Mammary epithelial cell (primary cell): ENCODE results near the gene TACR1.

Source experiments
- EZH2 ChIP-seq: IDR thresholded peaks from 2 replicates; pipeline ENCODE4 v1.6.1; 2012; ENCODE audit warnings: low read length, inconsistent platforms, borderline replicate concordance
- TF ChIP-seq, protein P1 (sequence below), 2 donors: IDR thresholded peaks in 1 of 2; conservative IDR thresholded peaks in 1 of 2; 2 replicates each; pipeline ENCODE4 v1.5.1; 2011 to 2012; ENCODE audit warnings: inconsistent platforms in 2 of 2, low read length in 2 of 2, mild to moderate bottlenecking in 2 of 2, control low read depth in 1 of 2, low read depth in 1 of 2; ENCODE audit not compliant: insufficient read depth in 1 of 2; ENCODE audit errors: extremely low read depth in 1 of 2

DNA sequence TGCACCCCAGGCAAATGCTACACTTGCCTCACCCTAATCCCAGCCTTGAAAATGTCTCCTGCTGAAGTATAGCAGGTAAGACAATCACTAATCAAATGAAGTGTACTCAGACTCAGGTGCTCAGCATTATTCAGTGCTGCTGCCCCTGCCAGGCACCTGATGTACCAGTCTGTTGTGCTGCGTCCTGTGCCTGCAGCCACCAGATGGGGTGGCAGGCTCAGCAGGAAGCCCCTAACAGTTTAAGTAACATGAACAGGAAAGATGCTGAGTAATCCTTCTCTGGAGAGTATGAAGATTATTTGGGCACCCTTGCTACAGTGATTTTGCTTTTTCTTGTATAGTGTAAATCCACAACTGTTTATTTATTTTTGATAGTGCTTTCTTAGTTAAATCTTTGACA is 69.1 kb downstream of the TACR1 start:
- TF ChIP-seq EZH2, result no peak
- TF ChIP-seq, protein P1, sequence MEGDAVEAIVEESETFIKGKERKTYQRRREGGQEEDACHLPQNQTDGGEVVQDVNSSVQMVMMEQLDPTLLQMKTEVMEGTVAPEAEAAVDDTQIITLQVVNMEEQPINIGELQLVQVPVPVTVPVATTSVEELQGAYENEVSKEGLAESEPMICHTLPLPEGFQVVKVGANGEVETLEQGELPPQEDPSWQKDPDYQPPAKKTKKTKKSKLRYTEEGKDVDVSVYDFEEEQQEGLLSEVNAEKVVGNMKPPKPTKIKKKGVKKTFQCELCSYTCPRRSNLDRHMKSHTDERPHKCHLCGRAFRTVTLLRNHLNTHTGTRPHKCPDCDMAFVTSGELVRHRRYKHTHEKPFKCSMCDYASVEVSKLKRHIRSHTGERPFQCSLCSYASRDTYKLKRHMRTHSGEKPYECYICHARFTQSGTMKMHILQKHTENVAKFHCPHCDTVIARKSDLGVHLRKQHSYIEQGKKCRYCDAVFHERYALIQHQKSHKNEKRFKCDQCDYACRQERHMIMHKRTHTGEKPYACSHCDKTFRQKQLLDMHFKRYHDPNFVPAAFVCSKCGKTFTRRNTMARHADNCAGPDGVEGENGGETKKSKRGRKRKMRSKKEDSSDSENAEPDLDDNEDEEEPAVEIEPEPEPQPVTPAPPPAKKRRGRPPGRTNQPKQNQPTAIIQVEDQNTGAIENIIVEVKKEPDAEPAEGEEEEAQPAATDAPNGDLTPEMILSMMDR (conservative IDR thresholded peaks at IDR 0.05 in 1 of 2, IDR thresholded peaks at IDR 0.05 in 1 of 2; ENCODE audit: extremely low read depth in 1 of 2, insufficient read depth in 1 of 2, low read depth in 1 of 2, low read length in 2 of 2), result no peak
